GM19023 (cell line): ENCODE results near the gene ASB4.
A peak's percentile ranks its signal among the peaks of the same experiment; 100 is the strongest.
"Not testable (repeated sequence)": the region's sequence is repeated elsewhere in the genome, so short reads cannot be mapped to it uniquely, and the experiment has no call there.

Experiments
- ATAC-seq: cut with Tn5 transposase; IDR thresholded peaks from one replicate; pipeline ENCODE4 v1.9.1; 2021; ENCODE audit warnings: mild to moderate bottlenecking, moderate library complexity; ENCODE audit not compliant: unreplicated experiment

ASB4 gene

GRCh38 chr7:95485391-95486123 is at the start of gene ASB4:
Gene ASB4, plus strand, starts transcription at chr7:95485943. Its CDS starts 29 bp downstream, at chr7:95485972.
- no peak for ATAC-seq

GRCh38 chr7:95436407-95436806 is 49.3 kb upstream of the ASB4 start:
- no peak for ATAC-seq

GRCh38 chr7:95440394-95441038 is 45.2 kb upstream of the ASB4 start:
- ATAC-seq, result no peak

GRCh38 chr7:95441042-95441823 is 44.5 kb upstream of the ASB4 start:
- no peak for ATAC-seq

GRCh38 chr7:95444796-95445195 is 40.9 kb upstream of the ASB4 start:
- no peak for ATAC-seq

GRCh38 chr7:95446618-95447017 is 39.1 kb upstream of the ASB4 start:
- ATAC-seq, result no peak

- ATAC-seq, result no peak
Observed at GRCh38 chr7:95454438-95455045, 31.2 kb upstream of the ASB4 start.

- ATAC-seq, result no peak
Observed at GRCh38 chr7:95457947-95458346, 27.8 kb upstream of the ASB4 start.

GRCh38 chr7:95460653-95461052 is 25.1 kb upstream of the ASB4 start:
- not testable (repeated sequence) for ATAC-seq

GRCh38 chr7:95467912-95468607 is 17.7 kb upstream of the ASB4 start:
- no peak for ATAC-seq

GRCh38 chr7:95469187-95469586 is 16.6 kb upstream of the ASB4 start:
- ATAC-seq, result no peak

- no peak for ATAC-seq
Observed at GRCh38 chr7:95469848-95470247, 15.9 kb upstream of the ASB4 start.

GRCh38 chr7:95470452-95470851 is 15.3 kb upstream of the ASB4 start:
- ATAC-seq, result peak; percentile 98

GRCh38 chr7:95471071-95471470 is 14.7 kb upstream of the ASB4 start:
- ATAC-seq, result no peak

- no peak for ATAC-seq
Observed at GRCh38 chr7:95472581-95473161, 13.1 kb upstream of the ASB4 start.

GRCh38 chr7:95473276-95473985 is 12.3 kb upstream of the ASB4 start:
- ATAC-seq, result no peak

- no peak for ATAC-seq
Observed at GRCh38 chr7:95476072-95476847, 9.5 kb upstream of the ASB4 start.

GRCh38 chr7:95476904-95477594 is 8.7 kb upstream of the ASB4 start:
- ATAC-seq, result peak; percentile 64
